OCI-M2 (cell line): Measurements from ENCODE around the gene C1GALT1.
"Not testable (repeated sequence)": the region's sequence is repeated elsewhere in the genome, so short reads cannot be mapped to it uniquely, and the experiment has no call there.

Source experiments
- DNase-seq: peaks from one replicate; lab custom pipeline; 2025; ENCODE audit not compliant: unreplicated experiment; lab: John Stamatoyannopoulos, UW

C1GALT1 gene

GRCh38 chr7:7199592-7199991, 17.2 kb downstream of the C1GALT1 start:
- DNase-seq: not testable (repeated sequence)

GRCh38 chr7:7200255-7200654, 17.9 kb downstream of the C1GALT1 start:
- not testable (repeated sequence) for DNase-seq

- no peak for DNase-seq
These were observed 19.4 kb downstream of the C1GALT1 start for GRCh38 chr7:7201578-7202374.

GRCh38 chr7:7202375-7202720, 20.0 kb downstream of the C1GALT1 start:
- no peak for DNase-seq

GRCh38 chr7:7203813-7204575, 21.6 kb downstream of the C1GALT1 start:
- no peak for DNase-seq

DNA sequence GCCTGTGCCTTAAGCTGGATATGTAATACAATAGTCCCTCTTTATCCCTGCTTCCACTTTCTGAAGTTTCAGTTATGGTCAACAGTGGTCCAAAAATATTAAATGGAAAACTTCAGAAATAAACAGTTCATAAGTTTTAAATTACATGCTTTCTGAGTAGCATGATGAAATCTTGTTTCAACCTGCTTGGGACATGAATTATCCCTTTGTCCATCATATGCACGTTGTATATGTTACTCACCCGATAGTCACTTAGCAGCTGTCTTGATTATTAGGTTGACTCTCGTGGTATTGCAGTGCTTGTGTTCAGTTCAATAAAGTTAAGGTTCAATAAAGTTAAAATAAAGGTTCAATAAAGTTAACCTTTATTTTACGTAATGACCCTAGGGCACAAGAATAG, 25.5 kb downstream of the C1GALT1 start:
- DNase-seq: no peak

DNA sequence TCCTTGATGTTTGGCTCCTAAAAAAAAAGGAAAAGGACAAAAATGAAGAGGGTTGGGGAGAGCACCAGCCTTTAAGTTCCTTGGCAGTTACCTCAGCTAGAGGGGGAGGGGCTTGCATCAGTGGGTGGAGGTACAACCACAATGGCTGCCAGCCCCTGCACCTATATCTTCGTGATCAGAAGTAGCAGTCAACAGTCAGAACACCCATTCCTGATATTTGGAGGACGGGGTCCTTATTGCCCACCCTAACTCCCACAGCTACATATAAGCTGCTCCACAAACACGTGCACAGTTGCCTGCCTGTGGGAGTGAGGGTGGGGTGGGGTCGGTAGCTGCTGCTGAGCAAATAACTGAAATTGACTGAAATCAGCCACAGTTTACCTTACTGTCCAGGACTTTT, 26.2 kb downstream of the C1GALT1 start:
- DNase-seq: no peak

- DNase-seq: no peak
These were observed 27.2 kb downstream of the C1GALT1 start for GRCh38 chr7:7209412-7210050.

DNA sequence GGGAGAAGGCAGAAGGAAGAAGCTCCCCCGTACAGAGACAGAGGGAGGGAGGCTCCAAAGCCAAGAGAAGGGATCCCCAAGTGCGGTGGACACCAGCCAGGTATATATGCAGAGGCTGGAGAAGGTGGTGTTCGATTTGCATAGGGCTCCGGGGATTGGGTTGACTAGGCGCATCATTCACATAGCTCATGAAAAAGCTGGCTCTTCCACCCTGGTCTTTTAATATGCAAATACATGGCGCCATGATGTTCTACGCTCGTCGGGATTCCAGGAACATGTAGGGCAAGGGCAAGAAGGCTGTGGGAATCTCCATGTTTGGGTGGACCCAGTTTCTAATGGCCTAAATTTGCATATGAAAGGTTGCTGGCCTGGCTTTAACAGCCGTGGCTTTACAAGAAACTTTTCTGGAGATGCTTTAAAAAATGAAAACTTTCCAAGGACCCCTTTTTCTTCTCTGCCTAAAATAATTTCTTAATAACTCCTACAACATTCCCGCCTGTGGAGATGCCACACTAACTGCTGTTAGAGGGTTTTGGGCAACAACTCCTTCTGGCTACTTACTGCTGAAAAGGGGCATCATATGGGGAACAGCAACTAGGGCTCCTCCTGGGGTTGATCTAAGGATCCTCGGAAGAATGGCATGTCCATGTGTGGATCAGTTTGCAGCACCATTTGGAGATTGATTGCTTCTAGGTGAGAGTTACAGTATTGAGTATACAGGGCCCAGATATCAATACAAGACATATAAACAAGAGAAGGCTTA, 28.3 kb downstream of the C1GALT1 start:
- no peak for DNase-seq

- no peak for DNase-seq
These were observed 30.3 kb downstream of the C1GALT1 start for GRCh38 chr7:7212612-7213011.

DNA sequence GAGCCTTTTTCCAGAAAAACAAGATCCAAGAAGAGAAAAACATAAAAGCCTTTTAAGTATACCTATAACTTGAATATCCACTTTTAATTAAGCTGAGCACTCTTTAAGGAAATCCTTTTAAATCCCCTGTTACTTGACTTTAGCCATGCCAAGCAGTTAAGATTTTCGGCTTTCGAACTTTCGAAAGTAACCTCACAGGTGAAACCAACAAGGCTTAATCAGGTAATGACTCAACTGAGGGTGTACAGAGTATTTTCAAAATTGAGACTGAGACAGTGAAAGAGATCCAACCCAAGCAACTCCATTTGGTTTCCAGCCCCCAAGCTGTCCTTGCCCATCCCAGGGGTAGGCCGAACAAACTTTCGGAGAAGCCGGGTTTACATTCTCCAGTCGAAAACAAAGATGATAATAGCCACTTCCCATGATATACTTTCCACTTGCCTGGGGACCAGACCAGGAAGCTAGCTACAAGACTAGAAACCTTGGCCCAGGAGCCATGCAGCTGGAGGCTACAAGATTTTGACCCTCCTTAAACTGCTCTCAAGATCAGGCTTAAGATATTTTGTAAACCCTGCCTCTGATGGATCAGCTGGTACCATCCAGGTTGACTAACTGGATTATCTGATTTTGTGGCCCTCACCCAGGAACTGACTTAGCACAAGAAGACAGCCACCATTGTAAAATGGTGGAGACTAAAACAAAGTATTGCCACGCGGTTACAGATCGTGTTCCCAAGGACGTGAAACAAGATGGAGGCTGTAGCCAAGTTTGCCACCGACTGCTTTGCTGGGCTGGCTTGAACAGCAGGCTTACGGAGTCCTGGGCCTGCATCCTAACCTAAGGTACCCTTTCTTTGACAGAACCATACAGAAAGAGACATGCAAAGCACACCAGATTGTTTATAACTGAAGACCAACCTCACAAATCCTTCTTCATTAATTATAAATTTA, 32.3 kb downstream of the C1GALT1 start:
- no peak for DNase-seq

GRCh38 chr7:7216279-7216678, 33.9 kb downstream of the C1GALT1 start:
- no peak for DNase-seq

DNA sequence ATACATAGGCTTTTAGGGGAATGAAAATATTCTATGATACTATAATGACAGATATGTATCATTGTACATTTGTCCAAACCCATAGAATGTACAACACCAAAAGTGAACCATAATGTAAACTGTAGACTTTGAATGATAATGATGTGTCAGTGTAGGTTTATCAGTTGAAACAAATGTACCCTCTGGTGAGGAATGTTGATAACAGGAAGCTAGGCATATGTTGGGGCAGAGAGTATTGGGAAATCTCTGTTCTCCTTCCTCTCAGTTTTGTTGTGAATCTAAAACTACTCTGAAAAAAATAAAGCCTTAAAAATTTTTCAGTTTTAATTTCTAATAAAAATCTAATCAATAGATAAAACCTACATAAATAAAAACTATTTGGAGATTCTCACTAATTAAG, 36.9 kb downstream of the C1GALT1 start:
- DNase-seq: no peak

- DNase-seq: no peak
These were observed 38.5 kb downstream of the C1GALT1 start for GRCh38 chr7:7220821-7221220.

GRCh38 chr7:7221599-7222038, 39.3 kb downstream of the C1GALT1 start:
- no peak for DNase-seq

DNA sequence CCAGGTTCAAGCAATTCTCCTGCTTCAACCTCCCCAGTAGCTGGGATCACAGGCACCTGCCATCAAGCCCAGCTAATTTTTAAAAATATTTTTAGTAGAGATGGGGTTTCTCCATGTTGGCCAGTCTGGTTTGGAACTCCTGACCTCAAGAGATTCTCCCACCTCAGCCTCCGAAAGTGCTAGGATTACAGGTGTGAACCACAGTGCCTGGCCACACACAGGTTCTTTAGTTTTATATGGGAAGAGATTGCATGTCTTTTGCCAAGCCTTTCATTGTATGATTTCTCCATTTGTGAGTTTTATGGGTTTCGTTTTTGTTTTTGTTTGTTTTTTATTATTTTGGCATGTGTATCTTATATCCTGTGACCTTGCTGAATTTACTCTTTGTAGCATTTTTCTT, 40.9 kb downstream of the C1GALT1 start:
- DNase-seq: no peak

GRCh38 chr7:7226407-7226806, 44.1 kb downstream of the C1GALT1 start:
- no peak for DNase-seq

- DNase-seq: no peak
These were observed 46.1 kb downstream of the C1GALT1 start for GRCh38 chr7:7228472-7228871.

DNA sequence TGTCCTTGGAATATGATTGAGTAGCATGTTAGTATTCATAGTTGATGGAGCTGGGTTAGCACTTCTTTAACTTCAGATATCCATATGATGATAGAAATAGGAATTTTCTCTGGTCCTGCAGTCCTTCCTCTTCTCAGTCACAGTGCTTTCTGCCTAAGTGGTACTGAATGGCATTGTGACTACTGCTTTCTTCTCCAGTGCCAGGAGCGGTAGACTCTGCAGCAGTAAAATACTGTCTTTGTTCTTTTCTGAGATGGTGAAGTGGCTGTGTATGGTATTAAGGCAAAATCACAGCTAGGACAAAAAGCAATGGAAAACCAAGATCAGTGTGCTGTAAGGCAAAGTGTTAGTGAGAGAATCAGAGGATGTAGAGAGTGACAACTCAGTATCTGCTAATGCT, 46.6 kb downstream of the C1GALT1 start:
- DNase-seq: no peak

- no peak for DNase-seq
These were observed 48.7 kb downstream of the C1GALT1 start for GRCh38 chr7:7231000-7231399.
